GM23248 (cell line): Measurements from ENCODE around the gene TMCO4.

ENCODE experiments used
- EZH2 ChIP-seq: fragments of 200-600 bp; sonication (generic); IDR thresholded peaks from 2 replicates; pipeline ENCODE4 v1.6.1; 2018; ENCODE audit warnings: antibody characterized with exemption, mild to moderate bottlenecking; ENCODE audit not compliant: insufficient read depth, poor library complexity, severe bottlenecking
- EZH2phosphoT487 ChIP-seq: fragments of 200-600 bp; sonication (generic); IDR thresholded peaks from 2 replicates; pipeline ENCODE4 v1.6.1; 2018; ENCODE audit warnings: antibody characterized with exemption, moderate library complexity, mild to moderate bottlenecking, low read depth; ENCODE audit not compliant: insufficient read depth

DNA sequence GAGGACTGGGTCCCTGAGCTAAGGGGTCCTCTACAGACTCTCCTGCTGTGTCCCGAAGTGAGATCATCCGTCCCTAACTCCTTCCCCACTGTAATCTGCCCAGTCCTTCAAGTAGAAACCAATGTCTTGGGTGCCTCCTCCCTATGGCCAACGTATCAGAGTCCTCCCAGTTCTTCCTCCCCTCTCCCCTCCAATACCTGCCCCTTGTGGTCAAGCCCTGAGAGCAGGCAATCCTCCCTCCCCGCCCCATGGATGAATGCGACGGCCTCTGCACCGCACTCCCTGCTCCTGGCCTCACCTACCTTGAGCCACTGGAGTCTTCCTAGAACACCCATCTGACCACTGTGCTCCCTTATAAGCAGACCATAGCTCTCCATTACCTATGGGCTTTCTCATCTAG is 103.9 kb downstream of the TMCO4 start:
- TF ChIP-seq EZH2, result no peak
- TF ChIP-seq EZH2phosphoT487, result no peak
